Spleen (tissue), 11 donors: Measurements from ENCODE around the gene RPL37. TPM values are rescaled to one million over a fixed set of nuclear protein-coding genes. Genes with fewer than 3 reads are reported as not detected.
A peak's percentile ranks its signal among the peaks of the same experiment; 100 is the strongest.
"Not testable (repeated sequence)": the region's sequence is repeated elsewhere in the genome, so short reads cannot be mapped to it uniquely, and the experiment has no call there.

ENCODE experiments used
- DNase-seq: peaks from one replicate; pipeline ENCODE4 v3.0.0-alpha.2; 2020
- H3K27ac ChIP-seq, 8 donors: fragments of 200-600 bp; sonication (generic) in 7 of 8; 1 replicate in 4 of 8; 2 replicates in 4 of 8; pipeline versions ENCODE4 v1.5.0 to v1.8.0; 2016 to 2021; ENCODE audit warnings: inconsistent platforms in 4 of 8, mild to moderate bottlenecking in 4 of 8, moderate library complexity in 1 of 8
- H3K27me3 ChIP-seq, 7 donors: fragments of 200-600 bp; sonication (generic) in 6 of 7; replicated peaks in 1 of 7; 1 replicate in 4 of 7; 2 replicates in 3 of 7; pipeline versions ENCODE4 v1.5.0 to v1.8.0; 2016 to 2021; ENCODE audit warnings: inconsistent platforms in 3 of 7, mild to moderate bottlenecking in 1 of 7
- H3K36me3 ChIP-seq, 6 donors: fragments of 200-600 bp; sonication (generic) in 5 of 6; 1 replicate in 4 of 6; 2 replicates in 2 of 6; pipeline versions ENCODE4 v1.5.0 to v1.8.0; 2016 to 2021; ENCODE audit warnings: inconsistent platforms in 2 of 6
- H3K4me1 ChIP-seq, 6 donors: fragments of 200-600 bp; sonication (generic) in 5 of 6; 1 replicate in 3 of 6; 2 replicates in 3 of 6; pipeline versions ENCODE4 v1.5.0 to v1.8.0; 2016 to 2021; ENCODE audit warnings: inconsistent platforms in 3 of 6
- H3K4me3 ChIP-seq, 8 donors: fragments of 200-600 bp; sonication (generic) in 7 of 8; 1 replicate in 4 of 8; 2 replicates in 4 of 8; pipeline versions ENCODE4 v1.5.0 to v1.8.0; 2016 to 2021; ENCODE audit warnings: inconsistent platforms in 4 of 8, mild to moderate bottlenecking in 4 of 8, moderate library complexity in 2 of 8
- H3K9me3 ChIP-seq, 8 donors: fragments of 200-600 bp; sonication (generic) in 7 of 8; 1 replicate in 4 of 8; 2 replicates in 4 of 8; pipeline versions ENCODE4 v1.5.0 to v1.8.0; 2016 to 2021; ENCODE audit warnings: inconsistent platforms in 4 of 8
- CTCF ChIP-seq, 11 experiments: fragments of 200-600 bp in 7 of 11; fragments of 450-650 bp in 4 of 11; sonication (generic) in 4 of 11; IDR thresholded peaks in 8 of 11; conservative IDR thresholded peaks in 3 of 11; 1 replicate in 7 of 11; 2 replicates in 4 of 11; pipeline versions ENCODE4 v1.4.0 to v1.8.0; 2016 to 2021; ENCODE audit warnings: antibody characterized with exemption in 11 of 11, inconsistent platforms in 4 of 11, mild to moderate bottlenecking in 1 of 11
- POLR2A ChIP-seq, 3 donors: fragments of 450-650 bp; IDR thresholded peaks; one replicate each; pipeline ENCODE4 v1.5.1; 2017; ENCODE audit warnings: antibody characterized with exemption in 3 of 3, mild to moderate bottlenecking in 1 of 3
- POLR2AphosphoS5 ChIP-seq, 3 donors: sonication (generic); formaldehyde crosslinking; IDR thresholded peaks; one replicate each; pipeline ENCODE4 v1.5.1; 2017; ENCODE audit warnings: antibody characterized with exemption in 3 of 3
- WGBS, 5 donors: extraction: QIAGEN DNeasy Blood & Tissue Kit in 3 of 5; methylation state at CpG; one replicate each; pipeline versions ENCODE4 v1.1.5 to v1.1.7; 2013 to 2018; 5-methylcytosine and 5-hydroxymethylcytosine counted together
- intact Hi-C: fragments of 100-400 bp; cut with DNase I; formaldehyde crosslinking; loops from one replicate; pipeline ENCODE4 v1.15.0; 2023; ENCODE audit warnings: low total_unique reads
- polyA plus RNA-seq, 3 donors: library from polyadenylated mRNA; stranded (reverse); fragments of 200-250 nt; gene quantifications; one replicate each; pipeline ENCODE4 v1.2.1, GENCODE V29; 2013
- total RNA-seq, 7 donors: library from RNA; depleted of rRNA in 3 of 7; stranded (reverse); fragments of >200 nt in 3 of 7; fragmentation: NEBNext Ultra II Directional in 4 of 7; extraction: Animal tissue kit (Norgen Biotek cat#: 25700) in 4 of 7; gene quantifications; one replicate each; pipeline versions ENCODE4 v1.1.0 to v1.2.1, GENCODE V29; 2016 to 2021
- donor health status: healthy with polysubstance abuse.
- donor health status: DM: no; HTN: no; CAD: no; lungs with moderate emphysema.
- donor health status: DM: no; HTN: no; CAD: no.
- donor health status: Bipolar disorder and iron deficiency.
- donor health status: healthy.
- donor health status: DM: no; HTN: no; CAD: no.
- donor health status: DM: yes; HTN: yes; CAD: no.

The RPL37 gene
- total and polyA plus RNA-seq, 10 donors, result 278 to 5,876 (median 1,240) TPM

GRCh38 chr5:40790947-40791593, 44.0 kb downstream of the RPL37 start:
- peaks cover 2 to 94% (median 54%) of the 10 kb centered on the region in 6 donors for H3K4me1 ChIP-seq
- 56 to 72% (median 68%) methylated on average over 3 of the region's 3 CpGs for WGBS, 5 donors
- no peak for DNase-seq
- H3K9me3 ChIP-seq, result peaks cover 0 to 14% (median 8%) of the 10 kb centered on the region in 8 donors
- no peaks in the 10 kb centered on the region for H3K27me3 ChIP-seq
- no peak overlapping the region for H3K4me3 ChIP-seq
- H3K27ac ChIP-seq, result peak overlapping the region in 3 of 8 donors; percentile 12 to 33 (median 22)
- intact Hi-C loops, result no loop called here
- TF ChIP-seq CTCF (IDR thresholded peaks at IDR 0.05 in 8 of 11, conservative IDR thresholded peaks at IDR 0.05 in 3 of 11), result no peak
- TF ChIP-seq POLR2A (IDR thresholded peaks at IDR 0.05), result no peak
- TF ChIP-seq POLR2AphosphoS5 (IDR thresholded peaks at IDR 0.05), result no peak
- peaks cover 0 to 24% (median 6%) of the 10 kb centered on the region in 6 donors for H3K36me3 ChIP-seq

- peak overlapping the region in 1 of 8 donors; percentile 12 for H3K27ac ChIP-seq
- H3K27me3 ChIP-seq, H3K4me3 ChIP-seq, DNase-seq, intact Hi-C loops: not testable (repeated sequence)
- H3K9me3 ChIP-seq, result peaks cover 0 to 14% (median 8%) of the 10 kb centered on the region in 8 donors
- H3K36me3 ChIP-seq, result peaks cover 0 to 27% (median 6%) of the 10 kb centered on the region in 6 donors
- peaks cover 0 to 94% (median 50%) of the 10 kb centered on the region in 6 donors for H3K4me1 ChIP-seq
- 96 to 99% (median 98%) methylated on average over 5 of the region's 5 CpGs for WGBS, 5 donors
Observed at GRCh38 chr5:40788941-40789340, 46.1 kb downstream of the RPL37 start.

- H3K27ac ChIP-seq, result no peak overlapping the region
- WGBS, 5 donors, result 92 to 97% (median 95%) methylated on average over 1 of the region's 1 CpG
- peaks cover 0 to 14% (median 8%) of the 10 kb centered on the region in 8 donors for H3K9me3 ChIP-seq
- peaks cover 0 to 94% (median 49%) of the 10 kb centered on the region in 6 donors for H3K4me1 ChIP-seq
- DNase-seq, result no peak
- H3K27me3 ChIP-seq, result no peaks in the 10 kb centered on the region
- intact Hi-C loops, result no loop called here
- H3K4me3 ChIP-seq, result no peak overlapping the region
- H3K36me3 ChIP-seq, result peaks cover 0 to 27% (median 6%) of the 10 kb centered on the region in 6 donors
- no peak for TF ChIP-seq POLR2A (IDR thresholded peaks at IDR 0.05)
- TF ChIP-seq POLR2AphosphoS5 (IDR thresholded peaks at IDR 0.05), result no peak
Observed at GRCh38 chr5:40787986-40788385, 47.0 kb downstream of the RPL37 start.

- H3K27ac ChIP-seq, H3K27me3 ChIP-seq, intact Hi-C loops, DNase-seq, H3K4me3 ChIP-seq: not testable (repeated sequence)
- H3K4me1 ChIP-seq, result peaks cover 0 to 94% (median 49%) of the 10 kb centered on the region in 6 donors
- peaks cover 0 to 27% (median 6%) of the 10 kb centered on the region in 6 donors for H3K36me3 ChIP-seq
- 94 to 100% (median 96%) methylated on average over 3 of the region's 3 CpGs for WGBS, 5 donors
- H3K9me3 ChIP-seq, result peaks cover 0 to 14% (median 8%) of the 10 kb centered on the region in 8 donors
Observed at GRCh38 chr5:40786664-40787063, 48.4 kb downstream of the RPL37 start.

- Histone ChIP-seq H3K27me3 (no peaks in the 10 kb centered on the region), H3K27ac (no peak overlapping the region), H3K4me3 (no peak overlapping the region), H3K9me3 (peaks cover 0 to 14% (median 8%) of the 10 kb centered on the region in 8 donors), H3K4me1 (peaks cover 0 to 94% (median 36%) of the 10 kb centered on the region in 6 donors), H3K36me3 (peaks cover 0 to 27% (median 6%) of the 10 kb centered on the region in 6 donors)
- no peak for DNase-seq
- TF ChIP-seq CTCF (IDR thresholded peaks at IDR 0.05 in 8 of 11, conservative IDR thresholded peaks at IDR 0.05 in 3 of 11) (no peak), POLR2AphosphoS5 (IDR thresholded peaks at IDR 0.05) (no peak), POLR2A (IDR thresholded peaks at IDR 0.05) (no peak)
- 89 to 96% (median 94%) methylated on average over 1 of the region's 1 CpG for WGBS, 5 donors
- intact Hi-C loops, result no loop called here
Observed at GRCh38 chr5:40784916-40785315, 50.1 kb downstream of the RPL37 start.
